ENCODE measurements around the gene EPHB1.

The EPHB1 gene

DNA sequence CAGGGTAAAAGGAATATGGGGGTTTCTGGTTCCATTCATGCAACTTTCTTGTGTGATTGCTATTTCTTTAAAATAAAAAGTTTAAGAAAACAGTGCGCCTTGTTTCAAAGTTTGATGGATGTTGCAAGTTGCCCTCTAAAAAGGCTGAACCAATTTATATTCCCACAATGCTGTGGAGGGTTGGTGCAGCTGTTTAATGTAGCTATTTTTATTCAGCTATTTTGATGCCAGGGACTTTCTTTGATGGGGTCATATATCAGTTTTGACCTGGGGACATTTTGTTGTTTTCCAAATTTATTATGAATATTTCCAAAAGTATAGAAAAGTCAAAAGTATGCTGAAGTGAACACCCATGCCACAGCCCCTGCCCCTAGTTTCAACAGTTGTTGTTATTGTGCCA, 20.5 kb downstream of the EPHB1 start:
- H3K4me1 ChIP-seq (ENCODE audit: control insufficient read depth, insufficient read depth, low read length) = peaks cover 3% of the 10 kb centered on the region
- H3K9ac ChIP-seq (ENCODE audit: low read depth, low read length) = no peak overlapping the region
- H3K4me3 ChIP-seq (ENCODE audit: low read depth, low read length) = no peak overlapping the region
- no peaks in the 10 kb centered on the region for H3K36me3 ChIP-seq (ENCODE audit: control insufficient read depth, insufficient read depth, low read length)
- no peaks in the 10 kb centered on the region for H3K9me3 ChIP-seq (ENCODE audit: control insufficient read depth, insufficient read depth, low read length)
- H3K27me3 ChIP-seq (ENCODE audit: control insufficient read depth, insufficient read depth, low read length) = no peaks in the 10 kb centered on the region

DNA sequence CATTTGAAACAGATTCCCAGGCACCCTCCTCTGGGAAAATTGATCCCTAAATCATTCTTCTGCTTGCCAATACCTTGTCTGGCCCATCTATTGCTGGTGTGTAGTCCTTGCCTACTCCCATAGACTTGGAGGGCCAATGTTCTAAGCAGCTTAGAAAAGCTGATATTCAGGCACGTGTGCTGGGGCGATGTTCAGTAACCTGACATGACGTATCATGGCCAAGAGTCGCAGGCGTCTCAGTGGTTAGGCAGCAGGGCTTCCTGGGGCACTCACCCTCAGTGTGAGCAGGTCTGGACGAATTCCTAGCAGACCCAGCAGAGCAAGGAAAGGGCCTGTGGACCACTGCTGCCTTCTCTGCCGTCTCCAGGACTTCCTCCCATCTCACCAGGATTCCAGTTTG, 21.6 kb downstream of the EPHB1 start:
- Histone ChIP-seq H3K27me3 (ENCODE audit: control insufficient read depth, insufficient read depth, low read length) (no peaks in the 10 kb centered on the region), H3K9ac (ENCODE audit: low read depth, low read length) (no peak overlapping the region), H3K4me3 (ENCODE audit: low read depth, low read length) (no peak overlapping the region), H3K36me3 (ENCODE audit: control insufficient read depth, insufficient read depth, low read length) (no peaks in the 10 kb centered on the region), H3K9me3 (ENCODE audit: control insufficient read depth, insufficient read depth, low read length) (no peaks in the 10 kb centered on the region), H3K4me1 (ENCODE audit: control insufficient read depth, insufficient read depth, low read length) (no peaks in the 10 kb centered on the region)

DNA sequence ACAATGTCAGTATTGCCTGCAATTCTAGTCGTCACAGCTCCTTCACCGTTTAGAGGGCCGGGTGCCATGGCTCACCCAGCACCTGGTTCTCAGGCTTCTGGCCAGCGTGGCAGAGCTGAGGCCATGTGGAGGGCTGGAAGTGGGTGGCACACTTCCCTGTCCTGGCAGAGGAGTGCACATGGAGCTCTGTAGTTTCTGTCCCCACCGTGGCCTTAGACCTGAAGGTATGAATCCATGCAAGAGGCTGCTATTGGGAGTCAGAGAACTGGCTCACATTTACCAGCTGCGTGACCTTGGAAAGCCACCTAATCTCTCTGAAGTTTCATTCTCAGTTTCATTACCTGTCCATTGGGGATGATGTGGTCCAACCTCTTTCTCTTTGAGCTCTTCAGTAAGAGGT, 22.2 kb downstream of the EPHB1 start:
- H3K4me1 ChIP-seq (ENCODE audit: control insufficient read depth, insufficient read depth, low read length) = no peaks in the 10 kb centered on the region
- H3K9ac ChIP-seq (ENCODE audit: low read depth, low read length) = no peak overlapping the region
- H3K36me3 ChIP-seq (ENCODE audit: control insufficient read depth, insufficient read depth, low read length) = no peaks in the 10 kb centered on the region
- no peaks in the 10 kb centered on the region for H3K9me3 ChIP-seq (ENCODE audit: control insufficient read depth, insufficient read depth, low read length)
- no peaks in the 10 kb centered on the region for H3K27me3 ChIP-seq (ENCODE audit: control insufficient read depth, insufficient read depth, low read length)
- H3K4me3 ChIP-seq (ENCODE audit: low read depth, low read length) = no peak overlapping the region

DNA sequence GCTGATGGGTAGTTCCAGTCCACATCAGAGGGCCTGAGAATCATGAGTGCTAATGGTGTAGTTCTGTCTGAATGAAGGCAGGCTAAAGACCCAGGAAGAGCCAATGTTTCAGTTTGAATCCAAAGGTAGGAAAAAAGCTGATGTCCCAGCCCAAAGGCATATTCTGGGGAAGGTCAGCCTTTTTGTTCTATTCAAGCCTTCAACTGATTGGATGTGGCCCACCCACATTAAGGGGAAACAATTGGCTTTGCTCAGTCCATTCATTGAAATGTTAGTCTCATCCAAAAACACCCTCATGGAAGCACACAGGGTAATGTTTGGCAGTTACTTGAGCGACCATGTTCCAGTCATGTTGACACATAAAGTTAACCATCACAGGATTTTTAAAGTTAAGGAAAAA, 25.9 kb downstream of the EPHB1 start:
- H3K4me1 ChIP-seq (ENCODE audit: control insufficient read depth, insufficient read depth, low read length) = no peaks in the 10 kb centered on the region
- no peak overlapping the region for H3K9ac ChIP-seq (ENCODE audit: low read depth, low read length)
- H3K9me3 ChIP-seq (ENCODE audit: control insufficient read depth, insufficient read depth, low read length) = no peaks in the 10 kb centered on the region
- no peak overlapping the region for H3K4me3 ChIP-seq (ENCODE audit: low read depth, low read length)
- no peaks in the 10 kb centered on the region for H3K36me3 ChIP-seq (ENCODE audit: control insufficient read depth, insufficient read depth, low read length)
- no peaks in the 10 kb centered on the region for H3K27me3 ChIP-seq (ENCODE audit: control insufficient read depth, insufficient read depth, low read length)

DNA sequence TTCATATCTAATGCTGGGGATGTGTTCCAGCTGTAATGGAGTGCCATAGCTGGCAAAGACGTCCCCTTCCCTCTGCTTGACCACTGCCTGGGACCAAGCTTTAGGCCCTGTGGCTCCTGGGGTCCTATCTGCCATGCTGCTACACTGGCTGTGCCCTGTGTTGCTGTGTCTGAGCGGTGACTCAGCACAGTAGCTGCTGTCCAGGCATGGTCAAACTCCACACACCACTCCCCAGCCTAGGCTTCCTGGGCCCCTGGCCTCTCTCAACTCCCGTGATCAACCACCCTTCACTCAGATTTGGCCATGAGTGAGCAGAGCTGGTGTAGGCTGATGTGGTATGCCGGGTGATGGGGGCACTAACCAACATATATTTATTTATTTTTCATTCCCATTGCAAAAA, 27.0 kb downstream of the EPHB1 start:
- Histone ChIP-seq H3K9me3 (ENCODE audit: control insufficient read depth, insufficient read depth, low read length) (no peaks in the 10 kb centered on the region), H3K4me3 (ENCODE audit: low read depth, low read length) (no peak overlapping the region), H3K9ac (ENCODE audit: low read depth, low read length) (no peak overlapping the region), H3K27me3 (ENCODE audit: control insufficient read depth, insufficient read depth, low read length) (no peaks in the 10 kb centered on the region), H3K4me1 (ENCODE audit: control insufficient read depth, insufficient read depth, low read length) (no peaks in the 10 kb centered on the region), H3K36me3 (ENCODE audit: control insufficient read depth, insufficient read depth, low read length) (no peaks in the 10 kb centered on the region)

DNA sequence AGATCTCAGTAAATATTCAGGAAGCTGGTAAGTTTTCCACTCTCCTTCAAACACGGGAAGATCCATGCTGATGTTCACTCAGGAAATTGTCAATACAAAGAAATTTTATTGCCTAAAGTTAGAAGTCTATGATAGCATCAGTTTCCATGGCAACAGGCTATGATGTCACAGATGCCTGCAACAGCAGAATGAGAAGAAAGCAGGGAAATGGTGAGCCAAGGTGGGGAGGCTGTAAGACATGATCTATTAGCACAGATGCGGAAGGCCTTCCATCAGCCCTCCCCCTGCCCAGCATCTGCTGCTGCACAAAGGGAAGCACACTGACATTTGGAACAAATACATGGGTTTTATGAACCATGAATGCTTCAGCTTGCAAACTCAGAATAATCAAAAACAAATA, 28.6 kb downstream of the EPHB1 start:
- H3K9me3 ChIP-seq (ENCODE audit: control insufficient read depth, insufficient read depth, low read length) = no peaks in the 10 kb centered on the region
- H3K27me3 ChIP-seq (ENCODE audit: control insufficient read depth, insufficient read depth, low read length) = no peaks in the 10 kb centered on the region
- no peak overlapping the region for H3K9ac ChIP-seq (ENCODE audit: low read depth, low read length)
- no peak overlapping the region for H3K4me3 ChIP-seq (ENCODE audit: low read depth, low read length)
- H3K36me3 ChIP-seq (ENCODE audit: control insufficient read depth, insufficient read depth, low read length) = no peaks in the 10 kb centered on the region
- no peaks in the 10 kb centered on the region for H3K4me1 ChIP-seq (ENCODE audit: control insufficient read depth, insufficient read depth, low read length)

DNA sequence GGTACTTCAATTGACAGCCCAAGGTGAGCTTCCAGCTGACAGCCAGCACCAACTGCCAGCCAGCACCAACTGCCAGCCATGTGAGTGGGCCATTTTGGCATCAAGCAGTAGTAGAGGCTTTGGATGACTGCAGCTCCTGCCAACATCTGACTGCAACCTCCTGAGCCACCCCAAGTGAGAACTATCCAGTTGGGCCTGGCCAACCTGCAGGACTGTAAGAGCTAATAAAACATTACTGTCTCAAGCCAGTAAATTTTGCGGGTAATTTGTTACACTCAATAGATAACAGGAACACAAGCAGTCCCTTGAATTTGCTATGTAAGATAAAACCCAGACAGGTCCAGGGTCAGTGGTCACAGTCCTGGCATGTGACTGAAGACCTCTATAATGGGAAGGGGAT, 29.7 kb downstream of the EPHB1 start:
- H3K9me3 ChIP-seq (ENCODE audit: control insufficient read depth, insufficient read depth, low read length) = no peaks in the 10 kb centered on the region
- H3K27me3 ChIP-seq (ENCODE audit: control insufficient read depth, insufficient read depth, low read length) = no peaks in the 10 kb centered on the region
- H3K4me3 ChIP-seq (ENCODE audit: low read depth, low read length) = no peak overlapping the region
- H3K4me1 ChIP-seq (ENCODE audit: control insufficient read depth, insufficient read depth, low read length) = no peaks in the 10 kb centered on the region
- no peaks in the 10 kb centered on the region for H3K36me3 ChIP-seq (ENCODE audit: control insufficient read depth, insufficient read depth, low read length)
- H3K9ac ChIP-seq (ENCODE audit: low read depth, low read length) = no peak overlapping the region

- Histone ChIP-seq H3K36me3 (ENCODE audit: control insufficient read depth, insufficient read depth, low read length) (no peaks in the 10 kb centered on the region), H3K4me1 (ENCODE audit: control insufficient read depth, insufficient read depth, low read length) (no peaks in the 10 kb centered on the region), H3K9ac (ENCODE audit: low read depth, low read length) (no peak overlapping the region), H3K27me3 (ENCODE audit: control insufficient read depth, insufficient read depth, low read length) (no peaks in the 10 kb centered on the region), H3K4me3 (ENCODE audit: low read depth, low read length) (no peak overlapping the region), H3K9me3 (ENCODE audit: control insufficient read depth, insufficient read depth, low read length) (no peaks in the 10 kb centered on the region)
Observed at GRCh38 chr3:134827213-134827612, 32.2 kb downstream of the EPHB1 start.

- no peak overlapping the region for H3K4me3 ChIP-seq (ENCODE audit: low read depth, low read length)
- no peaks in the 10 kb centered on the region for H3K27me3 ChIP-seq (ENCODE audit: control insufficient read depth, insufficient read depth, low read length)
- H3K4me1 ChIP-seq (ENCODE audit: control insufficient read depth, insufficient read depth, low read length) = no peaks in the 10 kb centered on the region
- H3K36me3 ChIP-seq (ENCODE audit: control insufficient read depth, insufficient read depth, low read length) = no peaks in the 10 kb centered on the region
- H3K9me3 ChIP-seq (ENCODE audit: control insufficient read depth, insufficient read depth, low read length) = no peaks in the 10 kb centered on the region
- no peak overlapping the region for H3K9ac ChIP-seq (ENCODE audit: low read depth, low read length)
Observed at GRCh38 chr3:134829721-134830120, 34.7 kb downstream of the EPHB1 start.

DNA sequence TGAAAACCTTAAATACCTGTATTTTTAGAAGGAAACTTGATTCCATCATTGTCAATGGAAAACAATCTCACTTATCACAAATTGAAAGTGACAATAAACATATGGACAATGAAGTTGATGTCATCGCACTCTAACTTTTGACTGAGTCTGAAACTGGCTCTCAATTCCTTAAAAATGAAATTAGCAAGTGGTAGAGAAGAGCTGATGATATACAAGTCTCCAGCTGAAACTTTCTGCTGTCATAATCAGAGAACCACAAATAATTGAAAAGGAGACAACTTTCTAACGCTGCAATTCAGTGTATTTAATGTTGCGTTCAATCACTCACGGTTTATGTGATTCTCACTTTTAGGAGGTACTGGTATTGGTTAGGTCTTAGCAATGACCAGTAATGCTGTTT, 37.5 kb downstream of the EPHB1 start:
- Histone ChIP-seq H3K4me1 (ENCODE audit: control insufficient read depth, insufficient read depth, low read length) (no peaks in the 10 kb centered on the region), H3K36me3 (ENCODE audit: control insufficient read depth, insufficient read depth, low read length) (no peaks in the 10 kb centered on the region), H3K4me3 (ENCODE audit: low read depth, low read length) (no peak overlapping the region), H3K9ac (ENCODE audit: low read depth, low read length) (no peak overlapping the region), H3K9me3 (ENCODE audit: control insufficient read depth, insufficient read depth, low read length) (no peaks in the 10 kb centered on the region), H3K27me3 (ENCODE audit: control insufficient read depth, insufficient read depth, low read length) (no peaks in the 10 kb centered on the region)

GRCh38 chr3:134833453-134834163, 38.5 kb downstream of the EPHB1 start:
- no peaks in the 10 kb centered on the region for H3K9me3 ChIP-seq (ENCODE audit: control insufficient read depth, insufficient read depth, low read length)
- H3K36me3 ChIP-seq (ENCODE audit: control insufficient read depth, insufficient read depth, low read length) = no peaks in the 10 kb centered on the region
- H3K9ac ChIP-seq (ENCODE audit: low read depth, low read length) = no peak overlapping the region
- H3K27me3 ChIP-seq (ENCODE audit: control insufficient read depth, insufficient read depth, low read length) = no peaks in the 10 kb centered on the region
- H3K4me1 ChIP-seq (ENCODE audit: control insufficient read depth, insufficient read depth, low read length) = no peaks in the 10 kb centered on the region
- no peak overlapping the region for H3K4me3 ChIP-seq (ENCODE audit: low read depth, low read length)

DNA sequence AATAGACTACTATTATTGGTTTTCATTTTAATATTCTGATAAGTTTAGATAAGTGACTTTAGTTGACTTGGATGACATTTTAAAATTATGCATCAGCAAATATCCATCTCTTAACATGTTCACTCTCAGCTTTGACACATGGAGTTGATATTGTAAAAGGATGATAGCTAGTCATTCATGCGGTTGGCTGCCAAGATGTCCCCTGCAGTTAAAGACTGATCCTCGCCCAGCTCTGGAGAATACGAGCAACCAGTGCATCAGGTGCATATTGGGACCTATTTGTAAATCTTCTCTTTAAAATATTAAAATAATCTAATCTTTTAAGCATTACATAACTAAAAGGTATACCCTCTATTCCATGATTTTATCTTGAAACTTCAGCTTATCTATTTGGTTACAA, 41.9 kb downstream of the EPHB1 start:
- H3K9ac ChIP-seq (ENCODE audit: low read depth, low read length) = no peak overlapping the region
- H3K27me3 ChIP-seq (ENCODE audit: control insufficient read depth, insufficient read depth, low read length) = no peaks in the 10 kb centered on the region
- no peaks in the 10 kb centered on the region for H3K4me1 ChIP-seq (ENCODE audit: control insufficient read depth, insufficient read depth, low read length)
- H3K36me3 ChIP-seq (ENCODE audit: control insufficient read depth, insufficient read depth, low read length) = no peaks in the 10 kb centered on the region
- H3K9me3 ChIP-seq (ENCODE audit: control insufficient read depth, insufficient read depth, low read length) = no peaks in the 10 kb centered on the region
- H3K4me3 ChIP-seq (ENCODE audit: low read depth, low read length) = no peak overlapping the region
